Ramos (cell line): Measurements from ENCODE around the gene FBXL20.
"Not testable (repeated sequence)": the region's sequence is repeated elsewhere in the genome, so short reads cannot be mapped to it uniquely, and the experiment has no call there.

Source experiments
- in situ Hi-C: fragments of 300-500 bp; cut with MboI; formaldehyde crosslinking; loops from one replicate; pipeline ENCODE4 v1.14.3; 2022; ENCODE audit warnings: low sequenced_read_pairs; ENCODE audit not compliant: unreplicated experiment

FBXL20 gene

GRCh38 chr17:39335704-39336223 lies 65.7 kb downstream of the FBXL20 start:
- in situ Hi-C loops = no loop called here

- in situ Hi-C loops = not testable (repeated sequence)
Measured at GRCh38 chr17:39334008-39334744, 67.2 kb downstream of the FBXL20 start.

- in situ Hi-C loops = no loop called here
Measured at GRCh38 chr17:39332092-39332491, 69.3 kb downstream of the FBXL20 start.

GRCh38 chr17:39328815-39329214 lies 72.6 kb downstream of the FBXL20 start:
- in situ Hi-C loops = no loop called here

GRCh38 chr17:39327109-39327508 lies 74.3 kb downstream of the FBXL20 start:
- in situ Hi-C loops = no loop called here

- in situ Hi-C loops = no loop called here
Measured at GRCh38 chr17:39325528-39326240, 75.7 kb downstream of the FBXL20 start.

- in situ Hi-C loops = no loop called here
Measured at GRCh38 chr17:39318636-39319035, 82.8 kb downstream of the FBXL20 start.

GRCh38 chr17:39306509-39307212 lies 94.8 kb downstream of the FBXL20 start:
- in situ Hi-C loops = no loop called here

- in situ Hi-C loops = no loop called here
Measured at GRCh38 chr17:39305978-39306377, 95.4 kb downstream of the FBXL20 start.

- in situ Hi-C loops = no loop called here
Measured at GRCh38 chr17:39304188-39304587, 97.2 kb downstream of the FBXL20 start.

- in situ Hi-C loops = no loop called here
Measured at GRCh38 chr17:39294060-39294459, 107.4 kb downstream of the FBXL20 start.

- in situ Hi-C loops = not testable (repeated sequence)
Measured at GRCh38 chr17:39292546-39292945, 108.9 kb downstream of the FBXL20 start.

GRCh38 chr17:39286513-39286912 lies 114.9 kb downstream of the FBXL20 start:
- in situ Hi-C loops = not testable (repeated sequence)

GRCh38 chr17:39284685-39285084 lies 116.7 kb downstream of the FBXL20 start:
- in situ Hi-C loops = no loop called here

GRCh38 chr17:39283896-39284295 lies 117.5 kb downstream of the FBXL20 start:
- in situ Hi-C loops = no loop called here

- in situ Hi-C loops = no loop called here
Measured at GRCh38 chr17:39283098-39283497, 118.3 kb downstream of the FBXL20 start.

- in situ Hi-C loops = no loop called here
Measured at GRCh38 chr17:39281806-39282205, 119.6 kb downstream of the FBXL20 start.

GRCh38 chr17:39278246-39278645 lies 123.2 kb downstream of the FBXL20 start:
- in situ Hi-C loops = not testable (repeated sequence)

- in situ Hi-C loops = no loop called here
Measured at GRCh38 chr17:39277110-39277509, 124.3 kb downstream of the FBXL20 start.

- in situ Hi-C loops = no loop called here
Measured at GRCh38 chr17:39276113-39276512, 125.3 kb downstream of the FBXL20 start.

GRCh38 chr17:39271546-39271945 lies 129.9 kb downstream of the FBXL20 start:
- in situ Hi-C loops = no loop called here
